Keratinocyte (primary cell): Measurements from ENCODE around the gene KRTAP12-3. TPM values are rescaled to one million over a fixed set of nuclear protein-coding genes. Genes with fewer than 3 reads are reported as not detected.

Experiments
- DNase-seq: peaks from one replicate; pipeline ENCODE4 v3.0.0-alpha.2; 2011; ENCODE audit warnings: low read depth, missing footprints, low spot score
- FAIRE-seq: peaks from 2 replicates; lab custom pipeline; 2011; peaks lifted over from hg19 to GRCh38; lab: Jason Lieb, UNC
- H2AFZ ChIP-seq: 2 replicates; pipeline ENCODE4 v1.6.0; 2012; ENCODE audit warnings: low read length, control low read depth, inconsistent platforms; ENCODE audit not compliant: control insufficient read depth
- H3K27ac ChIP-seq: 2 replicates; pipeline ENCODE4 v1.5.1; 2011; ENCODE audit warnings: low read length; ENCODE audit not compliant: control insufficient read depth, insufficient read depth
- H3K27me3 ChIP-seq: 3 replicates; pipeline ENCODE4 v1.6.0; 2011; ENCODE audit warnings: low read length; ENCODE audit not compliant: control insufficient read depth, insufficient read depth; ENCODE audit errors: extremely low read depth
- H3K36me3 ChIP-seq, 2 experiments: 2 replicates in 1 of 2; 3 replicates in 1 of 2; pipeline ENCODE4 v1.5.1; 2011; ENCODE audit warnings: low read length in 2 of 2, mild to moderate bottlenecking in 1 of 2; ENCODE audit not compliant: control insufficient read depth in 2 of 2, insufficient read depth in 2 of 2; ENCODE audit errors: extremely low read depth in 1 of 2
- H3K4me1 ChIP-seq: 3 replicates; pipeline ENCODE4 v1.5.1; 2011; ENCODE audit warnings: low read length; ENCODE audit not compliant: control insufficient read depth, insufficient read depth; ENCODE audit errors: extremely low read depth
- H3K4me2 ChIP-seq: 3 replicates; pipeline ENCODE4 v1.6.0; 2011; ENCODE audit warnings: low read depth, low read length; ENCODE audit not compliant: control insufficient read depth, insufficient read depth; ENCODE audit errors: extremely low read depth
- H3K4me3 ChIP-seq, 3 experiments: fragments of 200-600 bp in 1 of 3; sonication (generic) in 1 of 3; 2 replicates in 2 of 3; 3 replicates in 1 of 3; pipeline ENCODE4 v1.5.1; 2011 to 2016; ENCODE audit warnings: low read length in 3 of 3, mild to moderate bottlenecking in 3 of 3, control low read depth in 2 of 3, inconsistent platforms in 1 of 3, low read depth in 1 of 3, mixed read lengths in 1 of 3, mixed run types in 1 of 3, moderate library complexity in 1 of 3; ENCODE audit not compliant: control insufficient read depth in 2 of 3, insufficient read depth in 2 of 3; ENCODE audit errors: extremely low read depth in 1 of 3
- H3K79me2 ChIP-seq: 2 replicates; pipeline ENCODE4 v1.6.0; 2012; ENCODE audit warnings: low read length; ENCODE audit not compliant: control insufficient read depth, insufficient read depth
- H3K9ac ChIP-seq: 3 replicates; pipeline ENCODE4 v1.6.0; 2011; ENCODE audit warnings: low read length; ENCODE audit not compliant: control insufficient read depth, insufficient read depth; ENCODE audit errors: extremely low read depth
- H3K9me1 ChIP-seq: 3 replicates; pipeline ENCODE4 v1.6.0; 2011; ENCODE audit warnings: low read length; ENCODE audit not compliant: control insufficient read depth, insufficient read depth; ENCODE audit errors: extremely low read depth
- H3K9me3 ChIP-seq: 2 replicates; pipeline ENCODE4 v1.5.1; 2012; ENCODE audit warnings: low read depth, low read length; ENCODE audit not compliant: control insufficient read depth
- H4K20me1 ChIP-seq: 3 replicates; pipeline ENCODE4 v1.6.0; 2011; ENCODE audit warnings: low read length; ENCODE audit not compliant: control insufficient read depth, insufficient read depth; ENCODE audit errors: extremely low read depth
- CTCF ChIP-seq, 3 experiments: IDR thresholded peaks in 1 of 3; conservative IDR thresholded peaks in 1 of 3; optimal IDR thresholded peaks in 1 of 3; 2 replicates in 2 of 3; 3 replicates in 1 of 3; pipeline versions ENCODE3 to v1.5.1; 2011; ENCODE audit warnings: low read length in 3 of 3, mild to moderate bottlenecking in 3 of 3, moderate library complexity in 2 of 3, control low read depth in 1 of 3, inconsistent platforms in 1 of 3; ENCODE audit not compliant: insufficient read depth in 2 of 3; ENCODE audit errors: extremely low read depth in 1 of 3
- EZH2 ChIP-seq: IDR thresholded peaks from one replicate; pipeline ENCODE4 v1.6.1; 2012; ENCODE audit warnings: inconsistent platforms, mild to moderate bottlenecking, low read length, moderate library complexity
- dilution Hi-C: fragments of 300-500 bp; cut with MboI; formaldehyde crosslinking; loops from one replicate; pipeline ENCODE4 v1.7.0; 2020; ENCODE audit warnings: low sequenced_read_pairs; ENCODE audit not compliant: extremely low pct_ligation_motif_present
- polyA plus RNA-seq, 5 experiments: library from polyadenylated mRNA; depleted of rRNA in 3 of 5; stranded (reverse) in 3 of 5; stranded (forward) in 1 of 5; unstranded in 1 of 5; fragments of >200 nt; gene quantifications; 1 replicate in 1 of 5; 2 replicates in 3 of 5; 3 replicates in 1 of 5; pipeline versions ENCODE4 v1.2.1 to v1.2.3, GENCODE V29; 2011 to 2012; ENCODE audit warnings: missing spikeins in 2 of 5, low read depth in 1 of 5, low replicate concordance in 1 of 5

KRTAP12-3 gene
- polyA plus RNA-seq, 1 donor (not counting 4 experiments of a cell fraction or from before 2014, with no cell fraction given) = not detected

GRCh38 chr21:44692798-44693512 lies 35.2 kb downstream of the KRTAP12-3 start:
- Histone ChIP-seq H3K36me3 (no peaks in the 10 kb centered on the region), H3K9me3 (no peaks in the 10 kb centered on the region), H3K9me1 (no peaks in the 10 kb centered on the region), H4K20me1 (no peaks in the 10 kb centered on the region), H3K79me2 (no peaks in the 10 kb centered on the region), H3K9ac (no peak overlapping the region), H3K4me2 (no peak overlapping the region), H3K27me3 (peaks cover 4% of the 10 kb centered on the region), H3K27ac (no peak overlapping the region), H3K4me1 (no peaks in the 10 kb centered on the region), H2AFZ (no peak overlapping the region), H3K4me3 (no peak overlapping the region)
- dilution Hi-C loops = no loop called here
- TF ChIP-seq CTCF (optimal IDR thresholded peaks at IDR 0.05 in 1 of 3, IDR thresholded peaks at IDR 0.05 in 1 of 3, conservative IDR thresholded peaks at IDR 0.05 in 1 of 3; ENCODE audit: extremely low read depth in 1 of 3, insufficient read depth in 2 of 3, low read length in 3 of 3) = no peak
- TF ChIP-seq EZH2 = no peak
- no peak for FAIRE-seq
- DNase-seq = no peak

DNA sequence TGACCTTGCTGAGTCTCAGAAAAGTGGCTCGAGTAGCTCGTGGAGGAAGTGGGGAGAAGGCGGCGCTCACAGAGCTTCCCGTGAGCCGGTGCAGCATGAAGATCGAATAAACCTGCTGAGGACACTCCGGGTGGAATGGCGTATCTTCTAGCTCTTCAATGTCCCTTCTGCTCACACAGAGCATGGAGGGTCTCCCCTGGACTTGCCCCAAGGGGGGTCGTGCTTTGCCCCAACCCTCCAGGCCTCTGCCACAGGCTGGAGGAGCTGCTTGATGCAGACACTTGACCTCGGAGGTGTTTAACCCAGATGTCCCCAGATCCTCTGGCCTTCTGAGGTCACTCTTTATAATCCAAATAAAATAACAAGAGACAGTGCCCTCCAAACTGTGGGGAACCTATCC lies 37.0 kb downstream of the KRTAP12-3 start:
- no peaks in the 10 kb centered on the region for H3K9me1 ChIP-seq
- H3K27me3 ChIP-seq = peaks cover 6% of the 10 kb centered on the region
- no peak overlapping the region for H3K9ac ChIP-seq
- H3K4me3 ChIP-seq = no peak overlapping the region
- no peaks in the 10 kb centered on the region for H3K79me2 ChIP-seq
- dilution Hi-C loops = no loop called here
- no peak overlapping the region for H3K4me2 ChIP-seq
- TF ChIP-seq CTCF (optimal IDR thresholded peaks at IDR 0.05 in 1 of 3, IDR thresholded peaks at IDR 0.05 in 1 of 3, conservative IDR thresholded peaks at IDR 0.05 in 1 of 3; ENCODE audit: extremely low read depth in 1 of 3, insufficient read depth in 2 of 3, low read length in 3 of 3) = no peak
- no peak for TF ChIP-seq EZH2
- DNase-seq = no peak
- H4K20me1 ChIP-seq = no peaks in the 10 kb centered on the region
- H3K27ac ChIP-seq = no peak overlapping the region
- no peaks in the 10 kb centered on the region for H3K4me1 ChIP-seq
- FAIRE-seq = no peak
- H2AFZ ChIP-seq = no peak overlapping the region
- no peaks in the 10 kb centered on the region for H3K9me3 ChIP-seq
- no peaks in the 10 kb centered on the region for H3K36me3 ChIP-seq
